Testis (tissue), 3 donors: ENCODE data around the gene CELA2A. TPM values are rescaled to one million over a fixed set of nuclear protein-coding genes. Genes with fewer than 3 reads are reported as not detected.
"Not testable (repeated sequence)": the region's sequence is repeated elsewhere in the genome, so short reads cannot be mapped to it uniquely, and the experiment has no call there.

ENCODE experiments used
- DNase-seq: peaks from one replicate; pipeline ENCODE4 v3.0.0-alpha.2; 2019
- H3K27ac ChIP-seq, 2 donors: fragments of 200-600 bp; sonication (generic); one replicate each; pipeline ENCODE4 v1.5.1; 2019
- H3K27me3 ChIP-seq: fragments of 200-600 bp; sonication (generic); one replicate; pipeline ENCODE4 v1.5.1; 2019
- H3K36me3 ChIP-seq: fragments of 200-600 bp; sonication (generic); one replicate; pipeline ENCODE4 v1.5.1; 2017; ENCODE audit warnings: low read depth; ENCODE audit errors: missing control alignments
- H3K4me1 ChIP-seq: fragments of 200-600 bp; sonication (generic); one replicate; pipeline ENCODE4 v1.5.1; 2019
- H3K4me3 ChIP-seq, 2 donors: fragments of 200-600 bp; sonication (generic); one replicate each; pipeline ENCODE4 v1.5.1; 2017 to 2019
- H3K9me3 ChIP-seq: fragments of 200-600 bp; sonication (generic); one replicate; pipeline ENCODE4 v1.5.1; 2017
- CTCF ChIP-seq, 3 experiments: fragments of 450-650 bp in 2 of 3; fragments of 200-600 bp in 1 of 3; sonication (generic) in 1 of 3; IDR thresholded peaks; one replicate each; pipeline ENCODE4 v1.5.1; 2016 to 2019; ENCODE audit warnings: antibody characterized with exemption in 3 of 3, mild to moderate bottlenecking in 2 of 3, moderate library complexity in 1 of 3
- POLR2A ChIP-seq: fragments of 450-650 bp; IDR thresholded peaks from one replicate; pipeline ENCODE4 v1.6.1; 2017; ENCODE audit warnings: antibody characterized with exemption, mild to moderate bottlenecking, moderate library complexity
- WGBS, 2 donors: methylation state at CpG; one replicate each; pipeline ENCODE4 v1.1.5; 2018; 5-methylcytosine and 5-hydroxymethylcytosine counted together
- intact Hi-C: fragments of 100-400 bp; cut with DNase I; formaldehyde crosslinking; loops from one replicate; pipeline ENCODE4 v1.15.1; 2023; ENCODE audit warnings: low total_unique reads
- polyA plus RNA-seq: library from polyadenylated mRNA; stranded (reverse); fragments of 350-450 nt; fragmentation: Illumina TruSeq; extraction: RNeasy Lipid Tissue Mini Kit (QIAGEN cat#74804); gene quantifications from one replicate; pipeline ENCODE4 v1.2.3, GENCODE V29; 2014; ENCODE audit warnings: low read depth, low replicate concordance; ENCODE audit not compliant: insufficient read depth
- total RNA-seq, 2 donors: library from RNA; depleted of rRNA; stranded (reverse); fragments of >200 nt; gene quantifications; one replicate each; pipeline ENCODE4 v1.2.3, GENCODE V29; 2016

Gene CELA2A
- total and polyA plus RNA-seq, 3 donors from 2014 or later, result 2.4 to 4.8 (median 3.7) TPM

DNA sequence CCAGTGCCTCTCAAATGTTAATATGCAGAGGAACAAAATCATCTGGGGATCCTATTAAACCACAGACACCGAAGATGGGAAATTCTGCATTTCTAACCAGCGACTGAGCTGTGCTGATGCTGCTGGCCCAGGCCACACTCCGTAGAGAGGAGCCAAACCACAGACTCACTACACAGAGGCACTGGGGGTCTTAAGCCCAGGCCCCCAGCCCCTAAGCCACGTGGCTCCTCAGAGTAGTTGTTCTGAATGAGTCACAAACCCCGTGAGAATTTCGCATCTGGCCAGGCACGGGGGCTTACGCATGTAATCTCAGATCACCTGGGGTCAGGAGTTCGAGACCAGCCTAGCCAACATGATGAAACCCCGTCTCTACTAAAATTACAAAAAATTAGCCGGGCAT, 2.8 kb upstream of the CELA2A start:
- Histone ChIP-seq H3K27me3 (no peaks in the 10 kb centered on the region), H3K36me3 (no peaks in the 10 kb centered on the region), H3K27ac (no peak overlapping the region), H3K4me3 (no peak overlapping the region), H3K9me3 (no peaks in the 10 kb centered on the region), H3K4me1 (peaks cover 11% of the 10 kb centered on the region)
- intact Hi-C loops, result no loop called here
- no peak for DNase-seq
- WGBS, 2 donors, result 77 to 85% methylated on average over 11 of the region's 11 CpGs
- TF ChIP-seq POLR2A (no peak), CTCF (IDR thresholded peaks at IDR 0.05) (no peak)

- H3K4me3 ChIP-seq, result no peak overlapping the region
- no peak for TF ChIP-seq POLR2A
- TF ChIP-seq CTCF (IDR thresholded peaks at IDR 0.05), result no peak
- DNase-seq, result no peak
- no peaks in the 10 kb centered on the region for H3K27me3 ChIP-seq
- intact Hi-C loops, result no loop called here
- no peaks in the 10 kb centered on the region for H3K36me3 ChIP-seq
- no peaks in the 10 kb centered on the region for H3K9me3 ChIP-seq
- H3K27ac ChIP-seq, result no peak overlapping the region
- H3K4me1 ChIP-seq, result peaks cover 11% of the 10 kb centered on the region
- WGBS, 2 donors, result 44 to 49% methylated on average over 3 of the region's 3 CpGs
These were observed 2.3 kb upstream of the CELA2A start for GRCh38 chr1:15454256-15454655.

- intact Hi-C loops, result no loop called here
- no peak overlapping the region for H3K27ac ChIP-seq
- DNase-seq, result no peak
- no peaks in the 10 kb centered on the region for H3K27me3 ChIP-seq
- no peaks in the 10 kb centered on the region for H3K9me3 ChIP-seq
- TF ChIP-seq POLR2A (no peak), CTCF (IDR thresholded peaks at IDR 0.05) (no peak)
- 94 to 96% methylated on average over 3 to 6 of the region's 6 CpGs for WGBS, 2 donors
- peaks cover 11% of the 10 kb centered on the region for H3K4me1 ChIP-seq
- H3K4me3 ChIP-seq, result no peak overlapping the region
- no peaks in the 10 kb centered on the region for H3K36me3 ChIP-seq
These were observed 1.0 kb upstream of the CELA2A start for GRCh38 chr1:15455522-15455921.

- TF ChIP-seq POLR2A (no peak), CTCF (IDR thresholded peaks at IDR 0.05) (no peak)
- H3K4me3 ChIP-seq, result no peak overlapping the region
- H3K27me3 ChIP-seq, result no peaks in the 10 kb centered on the region
- intact Hi-C loops, result no loop called here
- no peaks in the 10 kb centered on the region for H3K9me3 ChIP-seq
- H3K4me1 ChIP-seq, result peaks cover 11% of the 10 kb centered on the region
- no peak overlapping the region for H3K27ac ChIP-seq
- 79 to 82% methylated on average over 2 of the region's 2 CpGs for WGBS, 2 donors
- DNase-seq, result no peak
- no peaks in the 10 kb centered on the region for H3K36me3 ChIP-seq
These were observed 1.1 kb downstream of the CELA2A start for GRCh38 chr1:15457585-15457984.

- DNase-seq, result not testable (repeated sequence)
- WGBS, 2 donors, result 84 to 92% methylated on average over 4 of the region's 4 CpGs
These were observed 1.9 kb downstream of the CELA2A start for GRCh38 chr1:15458388-15458787.

More at GRCh38 chr1:15458388-15458787, 1.9 kb downstream of the CELA2A start:
- H3K9me3 ChIP-seq, H3K27me3 ChIP-seq, intact Hi-C loops, H3K36me3 ChIP-seq, H3K4me3 ChIP-seq, H3K27ac ChIP-seq: not testable (repeated sequence)
- H3K4me1 ChIP-seq, result peaks cover 11% of the 10 kb centered on the region
